ENCODE data around the gene TFEC. TPM values are rescaled to one million over a fixed set of nuclear protein-coding genes. Genes with fewer than 3 reads are reported as not detected.

The TFEC gene
- total and polyA plus RNA-seq, 2 of the 4 experiments (the other 2 are of a cell fraction): under 0.01 to 0.02 TPM

DNA sequence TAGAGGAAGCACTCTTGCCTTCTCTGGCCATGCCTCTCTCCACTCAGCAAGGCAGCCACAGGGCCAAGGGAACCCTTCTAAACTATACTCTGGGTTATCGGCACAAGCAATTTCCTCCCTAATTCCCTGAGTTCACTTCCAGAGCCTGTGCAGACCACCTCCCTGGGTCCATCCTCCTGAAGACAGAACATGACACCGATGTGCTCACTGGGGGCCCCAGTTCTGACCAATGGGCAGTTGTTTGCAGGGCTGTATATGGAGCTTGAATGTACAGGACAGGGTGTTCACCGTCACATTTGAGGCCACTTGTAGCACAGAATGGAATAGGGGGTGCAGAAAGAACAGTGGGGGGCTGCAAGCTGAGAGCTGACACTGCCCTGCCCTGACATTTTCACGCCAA lies 77.7 kb downstream of the TFEC start:
- Histone ChIP-seq H3K27ac (ENCODE audit: insufficient read depth, low read length) (no peak overlapping the region), H4K8ac (ENCODE audit: low read depth in 2 of 2, low read length in 2 of 2) (no peak overlapping the region), H2AK5ac (ENCODE audit: low read depth, low read length) (no peak overlapping the region), H3K18ac (ENCODE audit: low read depth, low read length) (no peak overlapping the region), H2BK15ac (ENCODE audit: low read depth, low read length) (no peak overlapping the region), H3K23ac (ENCODE audit: low read depth, low read length) (no peak overlapping the region), H3K4me2 (ENCODE audit: low read depth, low read length) (no peak overlapping the region), H3K79me1 (ENCODE audit: low read depth in 1 of 2, low read length in 2 of 2) (no peaks in the 10 kb centered on the region), H3K9me1 (ENCODE audit: insufficient read depth, low read length) (no peaks in the 10 kb centered on the region), H2BK20ac (ENCODE audit: low read depth, low read length) (no peak overlapping the region), H2BK120ac (ENCODE audit: low read depth, low read length) (no peak overlapping the region), H3K9me3 (ENCODE audit: control insufficient read depth, insufficient read depth, low read length) (no peaks in the 10 kb centered on the region), H3K36me3 (ENCODE audit: control insufficient read depth, insufficient read depth, low read length) (no peaks in the 10 kb centered on the region), H3K14ac (replicated peaks; ENCODE audit: low read depth, low read length) (no peak overlapping the region), H3K9ac (ENCODE audit: low read depth, low read length) (no peak overlapping the region), H3K4me3 (ENCODE audit: insufficient read depth, low read depth, low read length) (no peak overlapping the region), H3K4me1 (ENCODE audit: control insufficient read depth, insufficient read depth, low read length) (no peaks in the 10 kb centered on the region), H4K20me1 (ENCODE audit: insufficient read depth, low read length) (no peaks in the 10 kb centered on the region), H3K4ac (ENCODE audit: low read depth, low read length) (no peak overlapping the region), H2BK5ac (ENCODE audit: low read depth, low read length, poor library complexity, severe bottlenecking) (no peak overlapping the region), H3K27me3 (ENCODE audit: control insufficient read depth, insufficient read depth, low read length) (no peaks in the 10 kb centered on the region), H3K56ac (ENCODE audit: extremely low read depth, insufficient read depth, low read length) (no peak overlapping the region), H2AFZ (replicated peaks; ENCODE audit: low read length, poor library complexity) (no peak overlapping the region), H4K5ac (ENCODE audit: low read depth, low read length) (no peak overlapping the region), H2AK9ac (replicated peaks; ENCODE audit: low read depth, low read length, poor library complexity) (no peak overlapping the region), H4K91ac (ENCODE audit: insufficient read depth, low read depth, low read length) (no peak overlapping the region)
- BruUV-seq (replicated peaks): no TSS peak
- dilution Hi-C loops (cut with HindIII; ENCODE audit: low sequenced_read_pairs, unreplicated experiment): no loop called here
- CTCF ChIA-PET: no interaction called here
- in situ Hi-C loops (cut with MboI; ENCODE audit: low sequenced_read_pairs): no loop called here
- POLR2A ChIA-PET (ENCODE audit: unreplicated experiment): no interaction called here
- ATAC-seq (ENCODE audit: low read depth) (no peak), DNase-seq (no peak)
- TF ChIP-seq SMC3 (IDR thresholded peaks at IDR 0.05; ENCODE audit: low read depth, low read length): no peak
- no peak for TF ChIP-seq RCOR1 (IDR thresholded peaks at IDR 0.05; ENCODE audit: insufficient replicate concordance, low read length)
- no peak for TF ChIP-seq MAZ (IDR thresholded peaks at IDR 0.05; ENCODE audit: borderline replicate concordance, low read depth, low read length)
- TF ChIP-seq MAFK (IDR thresholded peaks at IDR 0.05; ENCODE audit: low read depth, low read length): no peak
- TF ChIP-seq MXI1 (IDR thresholded peaks at IDR 0.05; ENCODE audit: borderline replicate concordance, low read depth, low read length): no peak
- TF ChIP-seq CEBPB (IDR thresholded peaks at IDR 0.05; ENCODE audit: low read depth, low read length): no peak
- no peak for TF ChIP-seq POLR2A (IDR thresholded peaks at IDR 0.05; ENCODE audit: low read depth, low read length)
- no peak for TF ChIP-seq FOS (IDR thresholded peaks at IDR 0.05; ENCODE audit: low read depth, low read length)
- no peak for TF ChIP-seq USF2 (IDR thresholded peaks at IDR 0.05; ENCODE audit: low read depth, low read length)
- intact Hi-C loops (cut with micrococcal nuclease): no loop called here
- WGBS, 2 experiments (ENCODE audit: extremely low coverage in 2 of 2, insufficient read length in 1 of 2): no CpG with 5 or more reads among the region's 4 CpGs
